ENCODE measurements around the gene SLC5A1. TPM values are rescaled to one million over a fixed set of nuclear protein-coding genes. Genes with fewer than 3 reads are reported as not detected.

Gene SLC5A1
- 1 to 10 TPM in 1 of 2 donors, under 1 TPM in 1; 0.33 to 7.0 TPM for total RNA-seq

GRCh38 chr22:32042924-32043323 is at the start of gene SLC5A1:
Gene SLC5A1, plus strand, starts transcription at chr22:32043261. Its CDS starts 21 bp downstream, at chr22:32043282.
- intact Hi-C loops (cut with DNase I), result no loop called here
- Histone ChIP-seq H3K27ac (peak within 1 kb of the TSS in 3 of 4 donors; percentile 38 to 51 (median 47)), H3K4me1 (peaks cover 11% of the 10 kb centered on the region), H3K9me3 (no peaks in the 10 kb centered on the region), H3K36me3 (replicated peaks in 1 of 2; ENCODE audit: insufficient read depth in 1 of 2, low read depth in 2 of 2) (no peaks in the 10 kb centered on the region), H3K4me3 (no peak within 1 kb of the TSS), H3K27me3 (no peaks in the 10 kb centered on the region)
- TF ChIP-seq CTCF (IDR thresholded peaks at IDR 0.05), result no peak
- TF ChIP-seq POLR2A (IDR thresholded peaks at IDR 0.05), result peak in 2 of 3 donors; percentile 24 to 33
- DNase-seq (peak; percentile 68 to 86 (median 84)), ATAC-seq (peak; percentile 96)
- WGBS, 2 donors, result 21% methylated on average over 21 of the region's 21 CpGs; no CpG with 5 or more reads in 1 of the 2 donors

GRCh38 chr22:31995046-31995445 is 48.0 kb upstream of the SLC5A1 start:
- intact Hi-C loops (cut with DNase I), result no loop called here
- Histone ChIP-seq H3K9me3 (no peaks in the 10 kb centered on the region), H3K36me3 (replicated peaks in 1 of 2; ENCODE audit: insufficient read depth in 1 of 2, low read depth in 2 of 2) (no peaks in the 10 kb centered on the region), H3K27me3 (no peaks in the 10 kb centered on the region), H3K4me1 (peaks cover 5% of the 10 kb centered on the region), H3K4me3 (no peak overlapping the region), H3K27ac (no peak overlapping the region)
- WGBS, 2 donors, result 63 to 73% methylated on average over 3 of the region's 3 CpGs
- TF ChIP-seq CTCF (IDR thresholded peaks at IDR 0.05) (no peak), POLR2A (IDR thresholded peaks at IDR 0.05) (no peak)
- ATAC-seq (no peak), DNase-seq (no peak)

GRCh38 chr22:31995807-31996206 is 47.3 kb upstream of the SLC5A1 start:
- DNase-seq (no peak), ATAC-seq (no peak)
- no peaks in the 10 kb centered on the region for H3K27me3 ChIP-seq
- peaks cover 3% of the 10 kb centered on the region for H3K4me1 ChIP-seq
- WGBS, 2 donors, result 40 to 51% methylated on average over 3 of the region's 3 CpGs
- H3K9me3 ChIP-seq, result no peaks in the 10 kb centered on the region
- no peak for TF ChIP-seq CTCF (IDR thresholded peaks at IDR 0.05)
- TF ChIP-seq POLR2A (IDR thresholded peaks at IDR 0.05), result no peak
- no peak overlapping the region for H3K27ac ChIP-seq
- no peaks in the 10 kb centered on the region for H3K36me3 ChIP-seq (replicated peaks in 1 of 2; ENCODE audit: insufficient read depth in 1 of 2, low read depth in 2 of 2)
- intact Hi-C loops (cut with DNase I), result no loop called here
- H3K4me3 ChIP-seq, result no peak overlapping the region

GRCh38 chr22:31998784-31999385 is 44.2 kb upstream of the SLC5A1 start:
- H3K27me3 ChIP-seq, result no peaks in the 10 kb centered on the region
- H3K27ac ChIP-seq, result no peak overlapping the region
- intact Hi-C loops (cut with DNase I), result no loop called here
- no peak overlapping the region for H3K4me3 ChIP-seq
- H3K4me1 ChIP-seq, result no peaks in the 10 kb centered on the region
- TF ChIP-seq POLR2A (IDR thresholded peaks at IDR 0.05) (no peak), CTCF (IDR thresholded peaks at IDR 0.05) (no peak)
- H3K36me3 ChIP-seq (replicated peaks in 1 of 2; ENCODE audit: insufficient read depth in 1 of 2, low read depth in 2 of 2), result no peaks in the 10 kb centered on the region
- ATAC-seq (no peak), DNase-seq (no peak)
- 69 to 74% methylated on average over 3 of the region's 3 CpGs for WGBS, 2 donors
- H3K9me3 ChIP-seq, result no peaks in the 10 kb centered on the region

- 65 to 68% methylated on average over 1 of the region's 1 CpG for WGBS, 2 donors
These were observed 42.9 kb upstream of the SLC5A1 start for GRCh38 chr22:32000181-32000580.

More at GRCh38 chr22:32000181-32000580, 42.9 kb upstream of the SLC5A1 start:
- ATAC-seq, result no peak
- H3K9me3 ChIP-seq, result no peaks in the 10 kb centered on the region
- DNase-seq, result no peak
- TF ChIP-seq CTCF (IDR thresholded peaks at IDR 0.05) (no peak), POLR2A (IDR thresholded peaks at IDR 0.05) (no peak)
- no peak overlapping the region for H3K27ac ChIP-seq
- H3K4me3 ChIP-seq, result no peak overlapping the region
- H3K36me3 ChIP-seq (replicated peaks in 1 of 2; ENCODE audit: insufficient read depth in 1 of 2, low read depth in 2 of 2), result no peaks in the 10 kb centered on the region
- intact Hi-C loops (cut with DNase I), result no loop called here
- no peaks in the 10 kb centered on the region for H3K4me1 ChIP-seq
- no peaks in the 10 kb centered on the region for H3K27me3 ChIP-seq
